ENCODE results near the gene ASB1.

ASB1 gene

DNA sequence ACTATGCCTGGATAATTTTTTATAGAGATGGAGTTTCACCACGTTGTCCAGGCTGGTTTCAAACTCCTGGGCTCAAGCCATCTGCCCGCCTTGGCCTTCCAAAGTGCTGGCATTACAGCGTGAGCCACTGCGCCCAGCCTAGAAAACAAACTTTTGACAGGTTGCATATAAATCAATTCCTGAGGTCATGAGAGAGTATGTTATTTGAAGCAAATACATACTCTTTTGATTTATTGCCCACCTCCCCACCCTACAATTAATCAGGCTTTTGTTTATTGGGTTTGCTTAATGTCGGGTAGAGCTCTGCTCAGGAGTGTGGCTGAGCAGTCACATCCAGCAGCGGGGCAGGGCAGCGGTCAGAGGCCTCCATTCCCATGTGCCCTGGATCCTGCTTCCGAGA lies 37.9 kb upstream of the ASB1 start:
- TF ChIP-seq CTBP1 (IDR thresholded peaks at IDR 0.05; ENCODE audit: borderline replicate concordance) (peak; percentile 54; the same call in 1 of the 2 replicates), FOXA1 (IDR thresholded peaks at IDR 0.05) (no peak), BHLHE40 (IDR thresholded peaks at IDR 0.05; ENCODE audit: borderline replicate concordance) (no peak)
- TF ChIP-seq, protein P1, sequence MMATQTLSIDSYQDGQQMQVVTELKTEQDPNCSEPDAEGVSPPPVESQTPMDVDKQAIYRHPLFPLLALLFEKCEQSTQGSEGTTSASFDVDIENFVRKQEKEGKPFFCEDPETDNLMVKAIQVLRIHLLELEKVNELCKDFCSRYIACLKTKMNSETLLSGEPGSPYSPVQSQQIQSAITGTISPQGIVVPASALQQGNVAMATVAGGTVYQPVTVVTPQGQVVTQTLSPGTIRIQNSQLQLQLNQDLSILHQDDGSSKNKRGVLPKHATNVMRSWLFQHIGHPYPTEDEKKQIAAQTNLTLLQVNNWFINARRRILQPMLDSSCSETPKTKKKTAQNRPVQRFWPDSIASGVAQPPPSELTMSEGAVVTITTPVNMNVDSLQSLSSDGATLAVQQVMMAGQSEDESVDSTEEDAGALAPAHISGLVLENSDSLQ (IDR thresholded peaks at IDR 0.05): peak; percentile 92
- ChIA-PET POLR2A (no interaction called here), CTCF (no interaction called here)
- no peak for DNase-seq (ENCODE audit: extremely low spot score)

DNA sequence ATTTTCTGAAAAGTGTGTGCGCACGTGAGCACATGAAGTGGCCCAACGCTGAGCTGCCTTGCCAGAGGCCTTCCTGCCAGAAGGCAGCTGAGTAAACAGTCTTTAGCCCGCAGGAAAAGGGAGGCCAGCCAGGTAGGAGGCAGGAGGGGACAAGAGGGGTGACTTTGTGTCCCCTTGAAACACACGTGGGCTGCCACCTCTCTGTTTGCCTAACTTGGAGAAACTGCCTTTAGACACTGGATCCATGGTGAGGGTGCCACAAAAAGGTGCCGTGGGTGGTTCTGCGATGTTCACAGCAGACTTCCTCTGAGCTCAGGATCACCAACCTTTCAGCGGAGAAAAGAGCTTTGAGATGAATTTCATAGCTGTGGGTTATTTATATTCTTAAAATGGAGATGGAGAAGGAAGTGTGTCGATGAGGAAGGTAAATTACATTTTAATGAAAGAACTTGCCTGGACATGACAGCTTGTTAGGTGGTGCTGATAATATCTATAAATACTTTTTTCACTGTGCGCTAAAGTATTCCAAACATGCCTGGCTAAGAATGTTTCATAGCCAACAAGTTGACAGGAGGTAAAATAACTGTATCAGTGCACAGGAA lies 36.6 kb upstream of the ASB1 start:
- ChIA-PET POLR2A (no interaction called here), CTCF (no interaction called here)
- no peak for TF ChIP-seq LEF1 (IDR thresholded peaks at IDR 0.05; ENCODE audit: borderline replicate concordance)
- TF ChIP-seq, protein P1 (IDR thresholded peaks at IDR 0.05): peak; percentile 44
- DNase-seq (ENCODE audit: extremely low spot score): no peak

DNA sequence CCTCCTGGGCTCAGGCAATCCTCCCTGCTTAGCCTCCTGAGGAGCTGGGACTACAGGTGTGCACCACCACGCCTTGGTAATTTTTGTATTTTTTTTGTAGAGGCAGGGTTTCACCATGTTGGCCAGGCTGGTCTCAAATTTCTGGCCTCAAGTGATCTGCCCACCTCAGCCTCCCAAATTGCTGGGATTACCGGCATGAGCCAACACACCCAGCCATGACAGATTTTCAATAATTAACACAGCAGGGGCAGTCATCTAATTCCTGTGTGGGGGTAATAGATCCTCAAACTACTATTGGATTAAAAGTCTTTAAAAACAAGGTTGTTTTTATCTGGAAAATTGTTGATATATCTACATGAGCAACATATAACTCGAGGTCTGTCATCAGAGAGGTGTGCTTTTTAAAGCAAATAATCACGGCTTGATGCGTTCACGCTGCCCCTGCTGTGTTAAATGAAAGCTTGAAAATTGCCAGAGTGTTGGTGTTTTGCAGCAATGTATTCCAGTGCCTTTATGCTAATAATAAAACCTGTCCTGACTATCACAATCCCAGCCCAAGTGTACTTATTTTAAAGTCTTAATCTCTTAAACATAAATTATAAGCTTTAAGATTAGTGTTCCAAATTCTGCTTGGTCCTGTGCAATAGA lies 35.6 kb upstream of the ASB1 start:
- TF ChIP-seq CTBP1 (IDR thresholded peaks at IDR 0.05; ENCODE audit: borderline replicate concordance) (peak; percentile 63; the same call in 1 of the 2 replicates), ARNT (IDR thresholded peaks at IDR 0.05) (no peak), BHLHE40 (IDR thresholded peaks at IDR 0.05; ENCODE audit: borderline replicate concordance) (no peak), SUZ12 (IDR thresholded peaks at IDR 0.05) (no peak), ELF4 (IDR thresholded peaks at IDR 0.05) (no peak), LEF1 (IDR thresholded peaks at IDR 0.05; ENCODE audit: borderline replicate concordance) (no peak), FOXM1 (IDR thresholded peaks at IDR 0.05; ENCODE audit: borderline replicate concordance) (no peak), NFRKB (IDR thresholded peaks at IDR 0.05) (no peak), TARDBP (IDR thresholded peaks at IDR 0.05) (no peak), L3MBTL2 (conservative IDR thresholded peaks at IDR 0.05) (no peak), FOXA1 (IDR thresholded peaks at IDR 0.05) (no peak), FOXK2 (IDR thresholded peaks at IDR 0.05) (no peak)
- TF ChIP-seq, protein P1 (IDR thresholded peaks at IDR 0.05): peak; percentile 61
- ChIA-PET CTCF (interaction anchor here (0.7 kb wide), 1 partner anchor 33 kb away, joined by 3 read pairs; no protein-coding TSS in a partner anchor), POLR2A (no interaction called here)
- DNase-seq (ENCODE audit: extremely low spot score): no peak

DNA sequence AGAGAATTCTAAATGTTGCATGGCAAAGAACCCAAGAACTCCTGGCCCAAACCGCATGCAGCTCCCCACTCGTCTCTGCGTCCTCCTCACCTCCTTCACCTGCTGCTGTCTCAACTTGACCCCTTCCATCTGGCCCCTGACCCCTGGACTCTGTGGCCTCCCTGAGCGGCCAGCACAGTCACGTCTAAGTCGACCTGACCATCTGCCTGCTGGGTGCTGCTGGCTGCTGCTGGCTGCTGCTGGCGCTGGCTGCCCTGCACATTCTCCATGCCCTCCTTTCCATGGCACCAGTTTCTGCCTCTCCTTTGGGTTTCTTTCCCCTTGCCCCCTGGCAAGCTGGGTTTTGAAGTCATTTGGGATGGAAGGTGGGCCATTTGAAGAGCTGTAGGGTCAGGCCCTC lies 30.1 kb upstream of the ASB1 start:
- POLR2A ChIA-PET: no interaction called here
- TF ChIP-seq NFRKB (IDR thresholded peaks at IDR 0.05) (no peak), FOXM1 (IDR thresholded peaks at IDR 0.05; ENCODE audit: borderline replicate concordance) (no peak), BHLHE40 (IDR thresholded peaks at IDR 0.05; ENCODE audit: borderline replicate concordance) (no peak), FOXK2 (IDR thresholded peaks at IDR 0.05) (no peak), ELF4 (IDR thresholded peaks at IDR 0.05) (no peak), SP1 (IDR thresholded peaks at IDR 0.05) (no peak), SUZ12 (IDR thresholded peaks at IDR 0.05) (no peak), ZNF384 (IDR thresholded peaks at IDR 0.05) (no peak), CTBP1 (IDR thresholded peaks at IDR 0.05; ENCODE audit: borderline replicate concordance) (no peak), FOXA1 (IDR thresholded peaks at IDR 0.05) (no peak), TARDBP (IDR thresholded peaks at IDR 0.05) (no peak), LEF1 (IDR thresholded peaks at IDR 0.05; ENCODE audit: borderline replicate concordance) (no peak)
- TF ChIP-seq, protein P1 (IDR thresholded peaks at IDR 0.05): no peak
- CTCF ChIA-PET: no interaction called here
- DNase-seq (ENCODE audit: extremely low spot score): no peak

DNA sequence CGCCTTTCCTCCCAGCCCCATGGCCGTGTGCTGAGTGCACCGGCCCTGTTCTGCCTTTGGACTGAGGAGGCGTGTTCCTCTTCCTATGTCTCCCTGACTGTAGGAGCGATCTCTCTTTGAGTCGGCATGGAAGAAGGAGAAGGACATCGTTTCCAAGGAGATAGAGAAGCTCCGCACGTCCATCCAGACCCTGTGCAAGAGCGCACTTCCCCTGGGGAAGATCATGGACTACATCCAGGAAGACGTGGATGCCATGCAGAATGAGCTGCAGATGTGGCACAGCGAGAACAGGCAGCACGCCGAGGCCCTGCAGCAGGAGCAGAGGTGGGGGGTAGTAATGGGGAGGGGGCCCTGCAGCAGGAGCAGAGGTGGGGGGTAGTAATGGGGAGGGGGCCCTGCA lies 29.4 kb upstream of the ASB1 start:
- TF ChIP-seq SP1 (IDR thresholded peaks at IDR 0.05) (no peak), TARDBP (IDR thresholded peaks at IDR 0.05) (no peak), FOXK2 (IDR thresholded peaks at IDR 0.05) (no peak), ARNT (IDR thresholded peaks at IDR 0.05) (no peak), SUZ12 (IDR thresholded peaks at IDR 0.05) (no peak), NFRKB (IDR thresholded peaks at IDR 0.05) (no peak), L3MBTL2 (conservative IDR thresholded peaks at IDR 0.05) (no peak), FOXA1 (IDR thresholded peaks at IDR 0.05) (no peak), ELF4 (IDR thresholded peaks at IDR 0.05) (no peak)
- TF ChIP-seq, protein P1 (IDR thresholded peaks at IDR 0.05): no peak
- ChIA-PET POLR2A (no interaction called here), CTCF (no interaction called here)
- DNase-seq (ENCODE audit: extremely low spot score): no peak

DNA sequence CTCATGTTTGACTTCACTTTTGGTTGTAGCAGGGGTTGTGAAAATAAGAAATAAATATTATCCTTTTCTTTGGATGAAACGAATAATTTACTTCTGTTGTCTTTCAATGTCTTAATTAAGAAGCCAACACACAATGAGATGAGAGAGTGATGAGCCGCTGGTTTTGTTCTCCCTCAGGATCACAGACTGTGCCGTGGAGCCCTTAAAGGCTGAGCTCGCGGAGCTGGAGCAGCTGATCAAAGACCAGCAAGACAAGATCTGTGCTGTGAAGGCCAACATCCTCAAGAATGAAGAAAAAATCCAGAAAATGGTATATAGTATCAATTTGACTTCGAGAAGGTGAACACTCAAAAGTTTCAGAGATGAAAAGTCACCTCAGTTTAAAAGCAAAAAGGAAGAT lies 28.1 kb upstream of the ASB1 start:
- POLR2A ChIA-PET: no interaction called here
- no peak for DNase-seq (ENCODE audit: extremely low spot score)
- CTCF ChIA-PET: no interaction called here
- TF ChIP-seq FOXM1 (IDR thresholded peaks at IDR 0.05; ENCODE audit: borderline replicate concordance) (no peak), ZNF384 (IDR thresholded peaks at IDR 0.05) (no peak), SP1 (IDR thresholded peaks at IDR 0.05) (no peak), ELF4 (IDR thresholded peaks at IDR 0.05) (no peak), FOXK2 (IDR thresholded peaks at IDR 0.05) (no peak)
